Sigmoid colon (tissue), 3 donors: Measurements from ENCODE around the gene PRR14L.

Source experiments
- POLR2A ChIP-seq, 2 donors: fragments of 450-650 bp; IDR thresholded peaks; one replicate each; pipeline ENCODE4 v1.6.1; 2016; ENCODE audit warnings: antibody characterized with exemption in 2 of 2, mild to moderate bottlenecking in 2 of 2, moderate library complexity in 2 of 2
- TF ChIP-seq, protein P1 (sequence below), 4 experiments: fragments of 450-650 bp in 3 of 4; fragments of 200-600 bp in 1 of 4; IDR thresholded peaks; one replicate each; pipeline ENCODE4 v1.5.1; 2016 to 2019; ENCODE audit warnings: antibody characterized with exemption in 4 of 4, mild to moderate bottlenecking in 3 of 4, moderate library complexity in 2 of 4

DNA sequence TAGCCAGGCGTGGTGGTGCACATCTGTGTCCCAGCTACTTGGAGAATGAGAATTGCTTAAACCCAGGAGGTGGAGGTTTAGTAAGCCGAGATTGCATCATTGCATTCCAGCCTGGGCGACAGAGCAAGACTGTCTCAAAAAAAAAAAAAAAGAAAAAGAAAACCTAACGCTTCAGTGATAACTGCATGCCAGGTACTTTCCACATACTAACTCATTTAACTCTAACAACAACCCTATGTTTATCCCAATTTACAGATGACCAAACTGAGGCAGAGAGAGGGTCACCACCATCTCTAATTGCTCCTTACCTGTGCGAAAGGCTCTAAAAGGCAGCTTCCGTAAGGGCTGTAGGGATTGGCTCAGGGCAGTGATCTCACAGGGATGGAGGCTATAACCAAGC, 99.5 kb downstream of the PRR14L start:
- TF ChIP-seq, protein P1, sequence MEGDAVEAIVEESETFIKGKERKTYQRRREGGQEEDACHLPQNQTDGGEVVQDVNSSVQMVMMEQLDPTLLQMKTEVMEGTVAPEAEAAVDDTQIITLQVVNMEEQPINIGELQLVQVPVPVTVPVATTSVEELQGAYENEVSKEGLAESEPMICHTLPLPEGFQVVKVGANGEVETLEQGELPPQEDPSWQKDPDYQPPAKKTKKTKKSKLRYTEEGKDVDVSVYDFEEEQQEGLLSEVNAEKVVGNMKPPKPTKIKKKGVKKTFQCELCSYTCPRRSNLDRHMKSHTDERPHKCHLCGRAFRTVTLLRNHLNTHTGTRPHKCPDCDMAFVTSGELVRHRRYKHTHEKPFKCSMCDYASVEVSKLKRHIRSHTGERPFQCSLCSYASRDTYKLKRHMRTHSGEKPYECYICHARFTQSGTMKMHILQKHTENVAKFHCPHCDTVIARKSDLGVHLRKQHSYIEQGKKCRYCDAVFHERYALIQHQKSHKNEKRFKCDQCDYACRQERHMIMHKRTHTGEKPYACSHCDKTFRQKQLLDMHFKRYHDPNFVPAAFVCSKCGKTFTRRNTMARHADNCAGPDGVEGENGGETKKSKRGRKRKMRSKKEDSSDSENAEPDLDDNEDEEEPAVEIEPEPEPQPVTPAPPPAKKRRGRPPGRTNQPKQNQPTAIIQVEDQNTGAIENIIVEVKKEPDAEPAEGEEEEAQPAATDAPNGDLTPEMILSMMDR (IDR thresholded peaks at IDR 0.05): no peak
- no peak for TF ChIP-seq POLR2A (IDR thresholded peaks at IDR 0.05)
